HG03135 (cell line): ENCODE data around the gene TOE1.
"Not testable (repeated sequence)": the region's sequence is repeated elsewhere in the genome, so short reads cannot be mapped to it uniquely, and the experiment has no call there.

Experiments used
- ATAC-seq: cut with Tn5 transposase; IDR thresholded peaks from one replicate; pipeline ENCODE4 v1.9.1; 2021; ENCODE audit warnings: mild to moderate bottlenecking, moderate library complexity; ENCODE audit not compliant: unreplicated experiment

The TOE1 gene

GRCh38 chr1:45339789-45340558, at the start of gene TOE1, which contains the start of gene MUTYH:
Gene TOE1 (plus strand): TSS chr1:45340170. CDS start chr1:45340253, 83 bp downstream.
Gene MUTYH (minus strand): TSS chr1:45340440. CDS start chr1:45334505, 5,935 bp downstream.
- ATAC-seq = peak; percentile 75

DNA sequence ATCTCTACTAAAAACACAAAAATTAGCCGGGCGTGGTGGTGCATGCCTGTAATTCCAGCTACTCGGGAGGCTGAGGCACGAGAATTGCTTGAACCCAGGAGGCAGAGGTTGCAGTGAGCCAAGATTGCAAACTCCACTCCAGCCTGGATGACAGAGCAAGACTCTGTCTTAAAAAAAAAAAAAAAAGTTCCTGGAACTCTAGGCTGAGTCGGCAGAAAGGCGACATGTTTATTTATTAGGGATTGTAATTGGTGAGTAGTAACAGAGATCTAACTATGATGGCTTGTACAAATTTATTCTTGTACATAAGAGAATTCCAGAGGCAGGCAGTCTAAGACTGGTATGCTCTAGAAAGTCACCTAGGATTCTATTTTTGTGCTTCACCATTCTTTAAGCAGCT, 49.0 kb upstream of the TOE1 start:
- not testable (repeated sequence) for ATAC-seq

- ATAC-seq = no peak
These were observed 48.3 kb upstream of the TOE1 start for GRCh38 chr1:45291716-45292115.

DNA sequence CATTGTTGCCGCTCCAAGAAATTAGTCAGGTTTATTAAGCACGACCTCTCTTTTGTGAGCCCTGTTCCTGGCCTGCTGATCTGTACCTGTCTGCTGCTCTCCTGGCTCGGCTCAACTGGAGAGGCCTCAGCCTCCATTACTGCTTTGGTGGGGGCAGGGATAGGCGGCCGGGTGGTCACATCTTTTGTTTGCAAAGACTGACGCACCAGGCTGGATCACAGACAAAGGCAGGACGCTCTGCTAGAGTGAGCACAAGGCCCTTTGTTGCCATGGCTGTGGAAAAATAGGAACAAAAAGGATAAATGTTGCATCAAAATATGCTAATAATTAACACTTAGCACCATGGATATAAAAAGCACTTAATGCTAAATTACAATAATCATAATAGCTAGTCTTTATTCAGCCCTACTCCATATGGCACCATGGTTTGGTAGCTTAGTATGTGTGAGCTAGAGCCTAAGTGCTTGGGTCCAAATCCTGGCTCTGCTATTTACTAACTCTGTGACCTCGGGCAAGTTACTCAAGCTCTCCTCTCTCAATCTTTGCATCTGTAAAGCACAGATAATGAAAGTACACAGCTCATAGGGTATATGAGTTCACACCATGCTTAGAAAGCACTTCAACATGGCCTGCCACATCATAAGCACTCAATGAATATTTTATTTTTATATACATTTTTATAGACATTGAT, 42.2 kb upstream of the TOE1 start:
- ATAC-seq = no peak

DNA sequence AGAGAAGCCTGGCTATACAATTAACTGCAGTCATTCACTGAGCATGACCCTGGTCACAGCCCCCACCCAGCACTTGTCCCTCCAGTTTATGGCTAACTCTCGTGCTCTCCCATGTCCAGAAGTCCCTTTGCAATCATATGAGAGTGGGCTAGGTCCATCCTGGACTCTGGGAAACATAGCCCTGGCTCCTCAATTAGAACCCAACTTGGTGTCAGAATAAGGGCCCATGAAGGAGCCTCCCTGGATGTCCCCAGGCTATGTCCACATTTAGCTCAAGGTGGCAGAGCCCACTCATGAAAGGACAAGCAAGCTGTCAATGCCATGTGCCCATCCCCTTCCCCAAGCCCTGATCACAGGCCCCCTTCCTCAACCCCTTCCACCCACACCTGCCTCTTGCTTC, 40.7 kb upstream of the TOE1 start:
- ATAC-seq = no peak

- ATAC-seq = no peak
These were observed 39.8 kb upstream of the TOE1 start for GRCh38 chr1:45299981-45300668.

- no peak for ATAC-seq
These were observed 39.3 kb upstream of the TOE1 start for GRCh38 chr1:45300669-45300997.

- ATAC-seq = no peak
These were observed 37.3 kb upstream of the TOE1 start for GRCh38 chr1:45302505-45303150.

GRCh38 chr1:45303520-45304310, 36.3 kb upstream of the TOE1 start:
- ATAC-seq = peak; percentile 66

DNA sequence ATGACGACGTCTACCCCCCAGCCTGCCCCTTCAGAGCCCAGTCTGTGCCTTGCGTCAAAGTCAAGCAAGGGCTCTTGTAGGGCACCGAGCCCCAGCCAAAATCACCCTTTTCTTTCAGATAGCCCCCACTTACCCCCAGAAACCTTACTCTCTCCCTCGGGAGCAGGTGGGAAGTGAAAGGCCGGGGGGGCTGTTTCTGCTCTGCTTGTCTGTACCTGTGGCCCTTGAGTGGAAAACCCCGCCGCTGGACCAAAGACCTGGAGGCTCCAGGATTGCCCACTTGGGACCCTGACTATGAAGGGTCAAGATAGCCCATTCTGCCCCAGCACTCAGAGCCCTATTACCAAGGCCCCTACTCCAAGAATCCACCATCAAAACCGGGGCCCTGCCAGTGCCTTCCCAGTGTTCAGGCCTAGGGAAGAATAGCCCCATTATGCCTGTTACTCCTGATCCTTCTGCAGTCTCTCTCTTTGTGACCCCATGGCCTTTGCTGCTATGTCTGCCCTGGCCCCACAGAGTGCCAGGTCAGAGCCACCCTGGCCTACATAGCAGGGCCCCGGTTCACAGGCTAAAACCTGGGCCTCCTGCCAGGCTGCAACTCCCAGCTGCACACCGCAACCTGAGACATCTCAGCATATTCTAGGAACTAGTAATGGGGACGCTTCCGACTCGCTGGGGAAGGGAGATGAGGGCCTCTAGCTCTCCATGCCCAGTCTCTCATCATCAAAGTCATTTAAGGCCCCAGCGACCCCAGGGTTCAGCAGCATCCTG, 35.5 kb upstream of the TOE1 start:
- peak; percentile 9 for ATAC-seq

DNA sequence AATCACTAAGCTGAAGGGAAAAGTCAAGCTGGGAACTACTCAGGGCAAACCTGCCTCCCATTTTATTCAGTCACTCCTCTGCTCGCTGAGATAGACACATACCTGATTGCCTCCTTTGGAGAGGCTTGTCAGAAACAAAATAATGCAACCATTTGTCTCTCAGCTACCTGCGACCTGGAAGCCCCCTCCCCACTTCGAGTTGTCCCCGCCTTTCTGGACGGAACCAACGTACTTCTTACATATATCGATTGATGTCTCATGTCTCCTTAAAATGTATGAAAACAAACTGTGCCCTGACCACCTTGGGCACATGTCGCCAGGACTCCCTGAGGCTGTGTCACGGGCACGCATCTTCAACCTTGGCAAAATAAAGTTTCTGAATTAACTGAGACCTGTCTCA, 34.7 kb upstream of the TOE1 start:
- no peak for ATAC-seq

- no peak for ATAC-seq
These were observed 33.7 kb upstream of the TOE1 start for GRCh38 chr1:45306319-45306718.

DNA sequence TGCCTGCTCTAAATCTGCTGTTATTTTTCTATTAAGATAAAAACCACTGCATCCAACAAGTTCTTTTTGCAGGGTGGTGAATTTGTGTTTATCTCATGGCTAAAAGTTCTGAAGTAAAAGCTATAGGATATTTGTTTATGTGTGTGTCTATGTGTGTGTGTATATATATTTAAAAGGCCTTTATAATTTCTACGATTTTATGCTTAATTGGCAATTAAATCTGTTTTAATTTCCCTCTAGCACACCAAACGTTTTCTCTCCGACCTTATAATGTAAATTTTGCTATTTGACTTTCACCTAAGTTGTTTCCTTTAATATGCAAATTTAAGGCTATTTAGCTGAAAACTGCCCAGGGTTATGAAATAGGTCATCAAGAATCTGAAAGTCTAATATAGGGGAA, 33.1 kb upstream of the TOE1 start:
- ATAC-seq = no peak

- ATAC-seq = no peak
These were observed 25.7 kb upstream of the TOE1 start for GRCh38 chr1:45314266-45314665.

GRCh38 chr1:45317166-45317565, 22.8 kb upstream of the TOE1 start:
- ATAC-seq = no peak

DNA sequence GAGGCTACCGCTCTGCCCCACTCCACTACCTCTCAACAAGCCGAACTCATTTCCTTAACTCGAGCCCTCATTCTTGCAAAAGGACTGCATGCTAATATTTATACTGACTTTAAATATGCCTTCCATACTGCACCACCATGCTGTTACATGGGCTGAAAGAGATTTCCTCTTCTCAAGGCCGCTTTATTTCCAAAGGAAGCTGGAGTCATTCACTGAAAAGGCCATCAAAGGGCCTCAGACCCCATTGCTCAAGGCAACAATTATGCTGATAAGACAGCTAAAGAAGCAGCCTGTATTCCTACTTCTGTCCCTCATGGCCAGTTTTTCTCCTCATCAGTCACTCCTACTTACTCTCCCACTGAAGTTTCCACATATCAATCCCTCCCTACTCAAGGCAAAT, 20.2 kb upstream of the TOE1 start:
- no peak for ATAC-seq

GRCh38 chr1:45321444-45321843, 18.5 kb upstream of the TOE1 start:
- ATAC-seq = no peak

DNA sequence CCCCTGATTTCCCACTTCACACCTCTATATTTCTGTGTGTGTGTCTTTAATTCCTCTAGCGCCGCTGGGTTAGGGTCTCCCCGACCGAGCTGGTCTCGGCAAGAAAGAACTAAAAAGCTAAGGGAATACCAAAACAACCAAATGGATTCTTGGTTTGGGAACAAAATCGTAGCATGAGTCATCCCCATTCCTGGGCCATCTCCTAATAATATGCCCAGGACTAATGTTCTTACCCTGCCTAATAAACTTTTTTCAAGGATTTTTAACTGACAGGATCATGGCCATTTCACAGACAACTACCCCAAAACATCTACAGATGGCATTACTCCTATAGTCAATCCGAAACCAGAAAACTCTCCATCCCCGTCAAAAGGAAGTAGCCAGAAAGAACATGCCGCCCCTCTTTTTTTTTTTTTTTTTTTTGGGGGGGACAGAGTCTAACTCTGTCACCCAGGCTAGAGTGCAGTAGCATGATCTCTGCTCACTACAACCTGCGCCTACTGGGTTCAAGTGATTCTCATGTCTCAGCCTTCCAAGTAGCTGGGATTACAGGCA, 17.4 kb upstream of the TOE1 start:
- ATAC-seq = no peak

DNA sequence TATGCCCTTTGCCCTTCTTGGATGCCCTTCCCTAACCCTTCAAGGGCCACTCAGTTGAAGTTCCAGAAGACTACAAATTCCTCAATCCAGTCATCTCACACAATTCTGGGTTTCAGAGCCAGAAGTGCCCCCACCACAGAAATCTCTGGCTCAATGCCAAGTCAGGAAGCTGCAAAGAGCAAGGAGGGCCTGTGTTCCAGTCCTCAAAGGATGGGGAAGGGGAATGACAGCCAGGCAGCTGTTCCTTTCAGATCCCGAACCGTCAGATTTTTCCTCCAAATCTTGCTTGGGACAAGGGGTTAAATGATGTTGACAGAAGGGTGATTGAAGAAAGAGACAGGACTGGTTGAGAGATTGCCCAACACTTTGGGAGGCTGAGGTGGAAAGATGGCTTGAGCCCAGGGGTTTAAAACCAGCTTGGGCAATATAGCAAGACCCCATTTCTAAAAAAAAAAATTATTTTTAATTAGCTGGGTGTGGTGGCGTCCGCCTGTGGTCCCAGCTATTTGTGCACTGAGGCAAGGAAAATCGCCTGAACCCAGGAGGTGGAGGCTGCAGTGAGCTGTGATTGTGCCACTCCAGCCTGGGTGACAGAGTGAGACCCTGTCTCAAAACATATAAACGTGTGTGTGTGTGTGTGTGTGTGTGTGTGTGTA, 14.0 kb upstream of the TOE1 start:
- ATAC-seq = no peak
